Stimulated activated CD8-positive, alpha-beta memory T cell treated with anti-CD3 and anti-CD28 coated beads, Interleukin-7, amount 100 ng/mL, for 48 hours (primary cell): Measurements from ENCODE around the gene MPC1.
"Not testable (repeated sequence)": the region's sequence is repeated elsewhere in the genome, so short reads cannot be mapped to it uniquely, and the experiment has no call there.

Source experiments
- DNase-seq, 2 donors: peaks; one replicate each; pipeline ENCODE4 v3.0.0-alpha.2; 2020; ENCODE audit warnings: low read depth in 1 of 2; ENCODE audit errors: extremely low read depth in 1 of 2

MPC1 gene

DNA sequence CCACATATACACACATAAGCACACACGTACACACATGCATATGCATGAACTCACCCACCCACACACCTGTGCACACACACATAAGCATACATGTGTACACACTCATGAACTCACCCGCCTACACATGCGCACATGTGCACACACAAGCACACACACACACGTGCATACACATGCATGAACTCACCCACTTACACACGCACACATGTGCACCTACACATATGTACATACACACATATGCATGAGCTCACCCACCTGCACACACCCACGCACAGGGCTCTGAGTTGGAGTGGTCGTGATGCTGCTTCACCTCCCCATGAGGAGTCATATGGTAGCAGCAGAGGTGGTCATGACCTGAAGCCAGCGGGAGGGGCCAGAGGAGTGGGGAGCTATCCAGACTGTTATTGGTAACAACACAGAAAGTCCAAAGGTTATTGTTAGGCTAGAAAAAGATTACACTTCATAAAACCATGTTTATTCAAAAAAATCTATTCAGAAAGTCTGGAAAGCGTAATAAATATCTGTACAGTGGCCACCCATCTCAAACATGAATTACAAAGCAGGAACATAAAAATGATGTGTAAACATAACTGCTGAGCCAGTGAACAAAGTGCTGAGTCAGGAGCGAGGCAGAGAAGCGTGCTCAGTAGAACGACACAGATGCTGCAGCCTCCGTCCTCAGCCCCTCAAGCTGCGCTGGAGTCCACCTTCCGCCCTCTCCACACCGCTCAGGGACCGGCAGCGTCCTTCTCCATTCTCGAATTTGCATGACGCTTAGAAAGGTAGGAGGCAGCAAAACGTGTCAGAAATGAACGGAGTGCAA lies 26.4 kb upstream of the MPC1 start:
- DNase-seq = no peak

DNA sequence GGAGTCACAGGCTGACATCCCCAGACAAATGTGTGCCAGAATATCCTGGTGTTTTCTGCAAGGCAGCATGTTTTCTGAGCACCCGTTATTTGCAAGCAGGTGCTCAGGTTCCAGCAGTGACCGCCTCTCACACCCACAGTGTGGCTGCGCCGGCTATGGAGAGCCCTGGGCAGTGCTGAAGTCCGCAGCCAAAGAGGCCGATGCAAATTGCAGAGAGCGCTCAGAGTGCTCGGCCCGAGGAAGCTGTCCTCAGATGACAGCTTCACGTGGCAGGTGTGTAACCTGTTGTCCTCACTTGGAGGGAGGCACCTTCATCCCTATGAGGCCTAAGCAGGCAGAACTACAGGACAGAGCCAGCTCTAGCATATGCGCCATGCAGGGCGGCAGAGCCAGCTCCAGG lies 23.5 kb upstream of the MPC1 start:
- no peak for DNase-seq

DNA sequence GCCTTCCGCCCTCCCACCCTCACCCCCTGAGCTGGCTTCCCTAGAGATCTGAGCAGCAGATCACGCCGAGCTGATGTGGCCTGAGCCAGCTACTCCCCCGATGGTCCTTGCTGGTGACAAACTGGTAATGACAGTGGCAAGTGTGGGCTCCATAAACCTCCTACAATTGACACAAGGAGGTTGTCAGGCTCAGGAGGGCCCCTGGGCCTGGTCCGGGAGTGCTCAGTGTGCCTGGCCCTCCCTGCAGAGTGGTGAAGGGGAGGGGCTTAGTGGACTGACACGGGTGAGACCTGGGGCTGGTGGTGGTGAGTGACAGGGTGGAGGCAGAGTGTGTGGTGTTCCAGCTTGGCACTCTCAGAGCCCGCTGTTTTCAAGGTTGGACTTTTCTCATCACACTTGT lies 22.6 kb upstream of the MPC1 start:
- no peak for DNase-seq

DNA sequence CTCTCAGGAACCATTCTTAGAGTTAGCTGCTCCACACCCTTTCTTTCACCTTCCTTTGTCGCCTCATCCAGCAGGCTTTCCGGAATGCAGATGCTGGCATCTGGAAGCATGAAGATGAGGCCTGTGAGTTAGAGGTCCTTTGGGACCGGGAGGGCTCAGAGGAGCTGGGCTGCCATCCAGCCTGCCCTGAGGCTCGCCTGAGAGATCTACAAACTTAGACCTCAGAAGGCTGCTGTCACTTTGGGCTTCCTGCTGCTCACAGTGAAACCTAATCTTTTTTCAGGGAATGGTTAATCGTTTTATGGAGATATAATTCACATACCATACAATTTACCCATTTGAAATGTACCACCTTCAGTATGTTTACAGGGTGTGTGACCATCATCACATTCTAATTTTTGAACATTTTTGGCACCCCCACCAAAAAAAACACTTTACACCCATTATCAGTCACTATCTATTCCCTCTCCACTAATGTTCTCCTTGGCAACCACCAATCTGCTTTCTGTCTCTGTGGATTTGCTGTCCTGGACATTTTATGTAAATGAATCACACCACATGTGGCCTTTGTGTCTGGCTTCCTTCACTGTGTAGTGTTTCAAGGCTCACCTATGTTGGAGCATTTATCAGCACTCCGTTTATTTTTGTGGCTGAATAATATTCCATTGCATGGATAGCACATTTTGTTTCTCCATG lies 20.0 kb upstream of the MPC1 start:
- DNase-seq = no peak

DNA sequence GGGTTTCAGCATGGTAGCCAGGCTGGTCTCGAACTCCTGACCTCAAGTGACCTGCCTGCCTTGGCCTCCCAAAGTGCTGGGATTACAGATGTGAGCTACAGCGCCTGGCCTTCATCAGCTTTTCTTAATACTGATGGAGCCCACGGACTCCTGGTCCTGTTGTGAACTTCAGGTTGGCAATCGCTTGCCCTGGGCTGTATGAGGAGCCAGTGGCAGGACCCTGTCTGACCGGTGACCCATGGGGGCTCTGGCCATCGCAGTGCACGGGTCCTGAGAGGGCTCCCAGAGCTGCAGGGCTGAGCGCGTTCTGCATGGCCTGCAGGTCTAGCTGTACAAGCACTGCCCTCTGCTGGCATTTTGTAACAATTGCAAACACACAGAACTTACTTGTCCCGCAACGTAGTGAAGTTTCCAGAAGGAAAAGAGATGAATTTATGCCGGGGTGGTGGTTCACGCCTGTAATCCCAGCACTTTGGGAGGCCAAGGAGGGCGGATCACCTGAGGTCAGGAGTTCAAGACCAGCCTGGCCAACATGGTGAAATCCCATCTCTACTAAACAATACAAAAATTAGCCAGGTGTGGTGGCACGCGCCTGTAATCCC lies 18.0 kb upstream of the MPC1 start:
- DNase-seq = peak in 1 of 2 donors; percentile 34

DNA sequence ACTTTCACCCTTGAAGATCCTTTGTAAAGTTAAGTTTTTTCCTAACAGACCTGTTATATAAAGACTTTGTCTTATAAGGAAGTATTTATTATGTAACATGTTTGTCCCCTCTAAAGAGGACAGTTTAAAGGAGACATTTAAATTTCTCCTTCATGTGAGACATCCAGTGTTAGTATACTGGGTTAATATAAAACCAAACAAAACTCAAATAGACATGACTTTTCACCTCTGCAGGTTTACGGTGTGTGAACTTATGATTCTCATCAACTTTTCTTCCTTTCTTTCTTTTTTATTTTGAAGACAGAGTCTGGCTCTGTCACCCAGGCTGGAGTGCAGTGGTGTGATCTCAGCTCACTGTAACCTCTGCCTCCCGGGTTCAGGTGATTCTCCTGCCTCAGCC lies 17.4 kb upstream of the MPC1 start:
- DNase-seq = no peak

DNA sequence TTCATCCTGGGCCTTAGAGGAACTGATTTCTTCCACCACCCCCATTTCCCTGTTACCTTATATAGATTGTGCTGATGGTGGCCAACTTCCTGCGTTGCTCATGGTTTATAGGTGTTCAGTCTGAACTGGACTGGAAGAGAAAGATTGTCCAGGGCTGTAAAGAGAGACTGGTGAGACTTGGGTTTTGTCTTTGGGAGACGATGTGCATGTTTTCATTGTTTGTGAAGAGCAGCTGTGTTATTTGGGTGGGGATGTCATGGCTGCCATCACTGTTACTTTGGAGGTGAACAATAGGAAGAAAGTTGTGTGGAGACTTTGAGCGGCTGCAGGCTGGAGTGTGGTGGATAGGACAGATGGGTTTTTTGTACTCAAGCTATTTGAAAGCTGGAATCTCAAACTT lies 15.6 kb upstream of the MPC1 start:
- no peak for DNase-seq

DNA sequence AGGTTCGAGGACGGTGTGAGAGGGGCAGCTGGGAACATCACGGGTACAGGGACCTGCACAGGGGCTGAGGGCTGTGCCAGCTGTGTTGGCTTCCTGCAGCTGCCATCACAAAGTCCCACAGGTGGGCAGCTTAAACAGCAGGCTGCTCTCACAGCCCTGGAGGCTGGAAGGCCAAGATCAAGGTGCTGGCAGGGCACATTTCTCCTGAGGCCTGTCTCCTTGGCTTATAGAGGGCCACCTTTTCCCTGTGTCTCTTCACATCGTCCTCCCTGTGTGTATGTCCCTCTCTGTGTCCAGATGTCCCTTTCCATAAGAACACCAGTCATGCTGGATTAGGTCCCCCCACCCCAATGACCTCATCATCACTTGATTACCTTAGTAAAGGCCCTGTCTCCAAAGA lies 15.1 kb upstream of the MPC1 start:
- DNase-seq = no peak

DNA sequence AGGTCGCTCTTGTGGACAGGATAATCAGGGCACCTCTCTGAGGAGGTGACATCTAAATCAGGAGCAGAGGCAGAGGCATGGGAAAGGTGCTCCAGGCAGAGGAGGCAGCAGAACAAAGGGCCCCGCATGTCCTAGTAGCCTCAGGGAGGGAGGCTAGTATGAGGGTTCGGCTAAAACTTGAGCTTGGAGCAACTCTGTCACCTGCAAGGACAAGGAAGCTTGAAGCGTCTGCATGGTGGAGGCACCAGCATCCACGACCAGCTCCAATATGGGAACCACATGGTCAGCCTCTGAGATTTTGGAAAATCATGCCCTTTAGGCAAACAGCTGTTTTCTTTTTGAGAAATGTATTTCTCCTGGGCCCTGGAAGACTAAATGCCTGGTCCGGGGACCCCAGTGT lies 13.0 kb upstream of the MPC1 start:
- no peak for DNase-seq

DNA sequence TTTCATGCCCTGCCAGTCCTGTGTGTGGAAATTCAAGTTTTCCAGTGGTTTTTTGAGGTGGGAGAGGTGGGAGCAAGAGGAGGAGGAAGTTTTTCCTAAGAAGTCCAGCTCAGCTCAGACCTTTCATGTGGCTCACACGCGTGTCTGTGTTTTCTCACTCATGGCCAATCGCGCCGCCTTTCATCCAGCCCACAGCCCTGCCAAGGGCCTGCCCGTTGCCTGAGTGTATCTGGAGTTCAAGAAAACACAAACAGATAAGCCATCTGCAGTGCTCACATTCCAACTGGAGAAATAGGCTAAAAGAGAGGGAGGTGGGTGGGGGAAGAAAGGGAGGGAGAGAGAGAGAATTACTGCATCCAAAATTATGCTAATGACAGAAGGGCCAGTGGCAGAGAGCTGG lies 12.6 kb upstream of the MPC1 start:
- DNase-seq = no peak

DNA sequence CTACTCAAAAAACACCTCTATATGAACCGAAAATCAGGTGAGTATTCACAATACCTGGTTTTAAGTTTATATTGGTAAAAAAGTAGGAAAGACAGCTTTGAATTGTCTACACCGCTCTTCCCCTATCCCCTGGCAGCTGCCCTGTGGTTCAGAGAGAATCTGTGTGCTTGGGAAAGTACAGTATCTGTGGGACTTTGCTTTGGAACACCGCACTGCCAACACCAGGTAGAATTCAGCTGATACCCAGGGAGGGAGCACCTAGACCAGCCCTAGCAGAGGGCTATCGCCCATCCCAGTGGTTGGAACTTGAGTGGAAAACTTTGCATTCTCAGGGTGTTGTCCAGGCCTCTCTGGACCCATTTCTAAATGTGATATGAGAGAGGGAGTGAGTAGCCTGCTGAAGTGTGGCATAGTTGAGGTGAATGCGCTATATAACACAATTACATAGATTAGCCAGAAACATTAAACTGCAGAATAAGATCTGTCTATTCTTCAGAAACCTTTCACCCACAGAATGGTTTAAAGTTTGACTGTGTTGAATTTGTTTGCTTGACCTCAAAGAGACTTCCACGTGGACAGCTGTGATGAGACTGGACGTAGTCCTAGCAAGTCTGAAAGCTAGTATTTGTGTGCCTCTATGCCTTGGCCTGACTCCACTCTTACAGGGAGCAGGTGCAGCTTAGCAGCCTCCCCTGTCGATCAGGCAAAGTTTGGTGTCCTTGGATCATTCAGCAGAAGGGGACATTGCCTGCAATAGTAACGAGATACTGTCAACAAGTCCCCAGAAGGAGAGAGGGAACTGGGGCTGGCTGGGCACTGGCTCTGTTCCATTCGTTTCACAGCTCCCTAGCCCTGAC lies 11.5 kb upstream of the MPC1 start:
- DNase-seq = no peak

DNA sequence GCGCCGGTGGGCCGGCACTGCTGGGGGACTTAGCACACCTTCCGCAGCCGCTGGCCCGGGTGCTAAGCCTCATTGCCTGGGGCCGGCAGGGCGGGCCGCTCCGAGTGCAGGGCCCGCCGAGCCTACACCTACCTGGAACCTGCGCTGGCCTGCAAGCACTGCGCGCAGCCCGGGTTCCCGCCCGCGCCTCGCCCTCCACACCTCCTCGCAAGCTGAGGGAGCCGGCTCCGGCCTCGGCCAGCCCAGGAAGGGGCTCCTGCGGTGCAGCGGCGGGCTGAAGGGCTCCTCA lies 10.7 kb upstream of the MPC1 start:
- DNase-seq = no peak

DNA sequence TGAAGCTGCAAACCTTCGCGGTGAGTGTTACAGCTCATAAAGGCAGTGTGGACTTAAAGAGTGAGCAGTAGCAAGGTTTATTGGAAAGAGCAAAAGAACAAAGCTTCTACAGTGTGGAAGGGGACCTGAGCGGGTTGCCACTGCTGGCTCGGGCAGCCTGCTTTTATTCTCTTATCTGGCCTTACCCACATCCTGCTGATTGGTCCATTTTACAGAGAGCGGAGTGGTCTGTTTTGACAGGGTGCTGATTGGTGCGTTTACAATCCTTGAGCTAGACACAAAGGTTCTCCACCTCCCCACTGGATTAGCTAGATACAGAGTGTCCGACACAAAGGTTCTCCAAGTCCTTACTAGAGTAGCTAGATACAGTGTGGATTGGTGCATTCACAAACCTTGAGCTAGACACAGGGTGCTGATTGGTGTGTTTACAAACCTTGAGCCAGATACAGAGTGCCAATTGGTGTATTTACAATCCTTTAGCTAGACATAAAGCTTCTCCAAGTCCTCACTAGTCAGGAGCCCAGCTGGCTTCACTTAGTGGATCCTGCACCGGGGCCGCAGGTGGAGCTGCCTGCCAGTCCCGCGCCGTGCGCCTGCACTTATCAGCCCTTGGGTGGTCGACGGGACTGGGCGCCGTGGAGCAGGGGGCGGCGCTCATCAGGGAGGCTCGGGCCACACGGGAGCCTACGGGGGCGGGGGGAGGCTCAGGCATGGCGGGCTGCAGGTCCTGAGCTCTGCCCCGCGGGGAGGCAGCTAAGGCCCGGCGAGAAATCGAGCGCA lies 10.2 kb upstream of the MPC1 start:
- DNase-seq = not testable (repeated sequence)

DNA sequence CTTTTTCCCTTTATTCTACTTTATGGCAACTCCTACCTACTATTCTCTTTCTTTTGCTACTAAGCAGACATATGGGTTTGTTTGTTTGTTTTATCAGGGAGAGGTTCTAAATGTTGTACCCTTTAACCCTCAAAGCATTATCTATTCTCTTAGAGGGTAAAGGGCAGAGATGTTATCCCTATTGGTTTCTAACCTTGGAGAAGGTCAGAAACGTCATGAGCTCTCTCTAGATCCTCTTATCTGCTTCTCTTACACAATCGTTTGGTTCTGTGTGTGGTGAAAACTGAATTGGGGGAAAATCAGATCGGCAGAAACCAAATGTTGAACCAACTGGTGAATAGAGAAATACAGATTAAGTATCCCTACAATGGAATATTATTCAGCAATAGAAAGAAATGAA lies 6.4 kb upstream of the MPC1 start:
- DNase-seq = no peak

DNA sequence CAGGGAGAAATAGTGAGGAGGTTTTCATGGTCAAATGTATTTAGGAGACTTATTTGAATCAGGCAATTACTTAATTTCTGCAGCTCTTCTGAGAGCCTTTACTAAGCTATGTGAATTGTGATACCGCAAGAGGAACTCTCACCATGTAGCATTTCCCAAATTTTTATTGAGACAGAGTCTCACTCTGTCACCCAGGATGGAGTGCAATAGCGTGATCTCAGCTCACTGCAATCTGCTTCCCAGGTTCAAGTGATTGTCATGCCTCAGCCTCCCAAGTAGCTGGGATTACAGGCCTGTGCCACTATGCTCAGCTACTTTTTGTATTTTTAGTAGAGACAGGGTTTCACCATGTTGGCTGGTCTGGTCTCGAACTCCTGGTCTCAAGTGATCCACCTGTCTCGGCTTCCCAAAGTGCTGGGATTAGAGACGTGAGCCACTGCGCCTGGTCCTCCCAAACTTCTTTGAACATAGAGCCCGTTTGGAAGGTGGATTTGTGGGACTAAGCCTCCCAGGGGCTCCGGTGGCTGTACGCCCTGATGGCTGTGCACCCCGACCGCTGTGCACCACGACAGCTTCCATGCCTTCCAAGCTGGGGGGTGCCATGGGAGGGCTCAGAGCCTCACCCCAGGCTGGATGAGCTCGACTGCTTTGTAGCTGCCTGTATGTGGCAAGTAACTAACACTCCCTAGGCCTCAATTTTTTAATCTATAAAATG lies 5.7 kb upstream of the MPC1 start:
- DNase-seq = no peak

DNA sequence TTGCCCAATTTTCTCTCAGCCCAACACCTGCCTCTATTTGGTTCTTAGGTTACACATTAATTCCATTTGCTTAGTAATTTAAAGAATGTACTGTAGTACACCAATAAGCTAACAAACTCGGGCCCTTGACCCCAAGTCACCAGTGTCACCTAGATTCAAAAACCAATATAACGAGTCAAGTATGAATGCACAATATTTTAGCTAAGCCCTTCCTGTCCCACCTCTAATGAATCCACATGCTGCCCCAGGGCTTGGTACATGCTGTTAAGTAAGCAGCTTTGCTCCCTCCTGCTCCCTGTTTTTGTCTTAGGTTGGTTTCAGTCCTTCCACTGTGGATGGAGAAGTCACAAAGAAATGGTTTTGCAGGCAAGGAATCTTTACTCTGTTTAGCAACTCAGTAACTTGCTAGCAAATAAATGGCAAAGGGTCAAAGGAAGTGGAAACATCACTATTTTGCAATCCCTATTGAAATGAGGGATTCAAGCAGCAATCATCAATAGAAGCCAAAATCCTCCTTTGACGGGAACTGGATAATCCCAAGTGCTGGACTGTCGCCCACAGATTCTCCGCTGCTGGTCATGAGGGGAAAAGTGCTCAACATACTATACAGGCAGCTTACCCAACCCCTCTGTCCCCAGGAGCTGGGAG lies 5.0 kb upstream of the MPC1 start:
- no peak for DNase-seq

DNA sequence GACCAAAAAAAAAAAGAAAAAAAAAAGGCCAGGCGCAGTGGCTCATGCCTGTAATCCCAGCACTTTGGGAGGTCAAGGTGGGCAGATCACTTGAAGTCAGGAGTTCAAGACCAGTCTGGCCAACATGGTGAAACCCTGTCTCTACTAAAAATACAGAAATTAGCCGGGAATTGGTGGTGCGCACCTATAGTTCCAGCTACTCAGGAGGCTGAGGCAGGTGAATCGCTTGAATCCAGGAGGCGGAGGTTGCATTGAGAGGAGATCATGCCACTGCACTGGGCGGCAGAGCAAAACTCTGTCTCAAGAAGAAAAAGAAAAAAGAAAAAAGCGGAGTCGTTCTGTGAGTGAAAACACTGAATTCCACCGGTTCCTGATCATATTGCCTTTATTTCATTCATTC lies 4.4 kb upstream of the MPC1 start:
- DNase-seq = not testable (repeated sequence)

DNA sequence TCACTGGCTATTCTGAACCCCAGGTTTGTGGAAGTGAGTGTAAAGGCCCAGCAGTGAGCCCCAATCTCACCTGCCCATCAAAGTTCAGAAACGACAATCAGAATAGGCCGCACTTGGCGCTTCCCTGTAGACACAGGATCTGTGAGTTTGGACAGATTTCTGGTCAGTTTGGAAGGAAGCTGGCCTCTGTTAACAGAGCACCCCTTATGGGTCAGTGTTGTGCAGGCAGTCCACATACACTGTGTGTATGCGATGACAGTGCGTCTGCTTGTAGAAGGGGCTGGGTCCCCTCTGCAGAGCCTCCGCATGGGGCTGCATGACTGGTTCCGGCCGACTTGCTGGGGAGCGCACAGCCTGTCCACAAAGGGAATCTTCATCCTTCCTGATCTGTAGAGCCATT lies 3.4 kb upstream of the MPC1 start:
- no peak for DNase-seq

DNA sequence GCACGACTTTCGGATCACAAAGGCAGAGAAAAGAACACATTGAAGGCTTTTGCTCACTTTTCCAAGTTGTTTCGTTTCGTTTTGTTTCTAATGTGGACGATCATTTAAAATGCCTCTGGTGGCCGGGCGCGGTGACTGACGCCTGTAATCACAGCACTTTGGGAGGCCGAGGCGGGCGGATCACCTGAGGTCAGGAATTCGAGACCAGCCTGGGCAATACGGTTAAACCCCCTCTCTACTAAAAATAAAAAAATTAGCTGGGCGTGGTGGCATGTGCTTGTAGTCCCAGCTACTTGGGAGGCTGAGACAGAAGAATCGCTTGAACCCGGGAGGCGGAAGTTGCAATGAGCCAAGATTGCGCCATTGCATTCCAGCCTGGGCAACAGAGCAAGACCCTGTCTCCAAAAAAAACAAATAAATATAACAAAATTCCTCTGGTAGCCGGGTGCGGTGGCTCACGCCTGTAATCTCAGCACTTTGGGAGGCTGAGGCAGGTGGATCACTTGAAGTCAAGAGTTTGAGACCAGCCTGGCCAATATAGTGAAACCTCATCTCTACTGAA lies 1.1 kb upstream of the MPC1 start:
- DNase-seq = peak in 1 of 2 donors; percentile 3
